Measurements from ENCODE around the gene KCNE1.
"Not testable (repeated sequence)": the region's sequence is repeated elsewhere in the genome, so short reads cannot be mapped to it uniquely, and the experiment has no call there.

The KCNE1 gene

GRCh38 chr21:34511181-34511580 lies 829 bp downstream of the KCNE1 start:
- DNase-seq (ENCODE audit: low spot score) = no peak

- peak; percentile 43 for DNase-seq (ENCODE audit: low spot score)
These were observed 1.6 kb downstream of the KCNE1 start for GRCh38 chr21:34510148-34511142.

- no peak for DNase-seq (ENCODE audit: low spot score)
These were observed 2.9 kb downstream of the KCNE1 start for GRCh38 chr21:34509151-34509550.

- no peak for DNase-seq (ENCODE audit: low spot score)
These were observed 7.4 kb downstream of the KCNE1 start for GRCh38 chr21:34504595-34504994.

- DNase-seq (ENCODE audit: low spot score) = no peak
These were observed 9.4 kb downstream of the KCNE1 start for GRCh38 chr21:34502480-34503106.

GRCh38 chr21:34501716-34502115 lies 10.3 kb downstream of the KCNE1 start:
- no peak for DNase-seq (ENCODE audit: low spot score)

- DNase-seq (ENCODE audit: low spot score) = no peak
These were observed 11.8 kb downstream of the KCNE1 start for GRCh38 chr21:34500191-34500590.

GRCh38 chr21:34499116-34499515 lies 12.9 kb downstream of the KCNE1 start:
- no peak for DNase-seq (ENCODE audit: low spot score)

GRCh38 chr21:34498623-34499022 lies 13.4 kb downstream of the KCNE1 start:
- DNase-seq (ENCODE audit: low spot score) = no peak

GRCh38 chr21:34483854-34484253 lies 28.2 kb downstream of the KCNE1 start:
- DNase-seq (ENCODE audit: low spot score) = not testable (repeated sequence)

- not testable (repeated sequence) for DNase-seq (ENCODE audit: low spot score)
These were observed 28.6 kb downstream of the KCNE1 start for GRCh38 chr21:34483435-34483834.

GRCh38 chr21:34467333-34467732 lies 44.7 kb downstream of the KCNE1 start:
- not testable (repeated sequence) for DNase-seq (ENCODE audit: low spot score)

- not testable (repeated sequence) for DNase-seq (ENCODE audit: low spot score)
These were observed 52.6 kb downstream of the KCNE1 start for GRCh38 chr21:34459426-34459825.

GRCh38 chr21:34458266-34458665 lies 53.7 kb downstream of the KCNE1 start:
- DNase-seq (ENCODE audit: low spot score) = not testable (repeated sequence)

GRCh38 chr21:34456180-34456579 lies 55.8 kb downstream of the KCNE1 start:
- DNase-seq (ENCODE audit: low spot score) = not testable (repeated sequence)

- DNase-seq (ENCODE audit: low spot score) = not testable (repeated sequence)
These were observed 56.4 kb downstream of the KCNE1 start for GRCh38 chr21:34455628-34456027.

- DNase-seq (ENCODE audit: low spot score) = not testable (repeated sequence)
These were observed 65.0 kb downstream of the KCNE1 start for GRCh38 chr21:34447018-34447417.

GRCh38 chr21:34443486-34443885 lies 68.5 kb downstream of the KCNE1 start:
- not testable (repeated sequence) for DNase-seq (ENCODE audit: low spot score)

GRCh38 chr21:34429710-34430109 lies 82.3 kb downstream of the KCNE1 start:
- DNase-seq (ENCODE audit: low spot score) = not testable (repeated sequence)

GRCh38 chr21:34428441-34428840 lies 83.6 kb downstream of the KCNE1 start:
- DNase-seq (ENCODE audit: low spot score) = not testable (repeated sequence)

- not testable (repeated sequence) for DNase-seq (ENCODE audit: low spot score)
These were observed 84.7 kb downstream of the KCNE1 start for GRCh38 chr21:34427339-34427738.

GRCh38 chr21:34423805-34424204 lies 88.2 kb downstream of the KCNE1 start, which contains the start of gene SMIM34:
SMIM34 (minus strand) TSS chr21:34423951; CDS start chr21:34423839, 112 bp downstream.
- DNase-seq (ENCODE audit: low spot score) = not testable (repeated sequence)

All from LoVo (cell line).